COLO829 (cell line): ENCODE data around the gene ATP11C.
"Not testable (repeated sequence)": the region's sequence is repeated elsewhere in the genome, so short reads cannot be mapped to it uniquely, and the experiment has no call there.

Experiments used
- DNase-seq: peaks from one replicate; pipeline ENCODE4 v3.0.0; 2012; ENCODE audit warnings: low spot score

ATP11C gene

DNA sequence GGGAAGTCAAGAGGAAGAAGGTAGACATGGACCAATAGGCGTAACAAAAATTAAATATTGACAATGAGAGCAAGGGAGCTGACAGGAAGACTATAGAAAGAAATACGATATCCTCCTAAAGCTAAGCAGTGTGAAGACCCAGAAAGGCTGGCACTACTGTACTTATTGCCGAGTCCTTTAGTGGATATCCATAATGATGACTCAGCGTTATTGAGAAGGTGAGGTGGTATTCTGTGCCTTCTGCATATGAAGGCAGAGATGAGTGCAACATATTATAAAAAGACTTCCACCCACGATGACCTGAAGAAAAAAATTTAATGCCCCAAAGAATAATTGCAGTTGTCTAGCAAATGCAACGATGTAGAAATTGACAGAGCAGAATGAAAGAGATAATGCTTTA lies 211.9 kb downstream of the ATP11C start:
- no peak for DNase-seq

DNA sequence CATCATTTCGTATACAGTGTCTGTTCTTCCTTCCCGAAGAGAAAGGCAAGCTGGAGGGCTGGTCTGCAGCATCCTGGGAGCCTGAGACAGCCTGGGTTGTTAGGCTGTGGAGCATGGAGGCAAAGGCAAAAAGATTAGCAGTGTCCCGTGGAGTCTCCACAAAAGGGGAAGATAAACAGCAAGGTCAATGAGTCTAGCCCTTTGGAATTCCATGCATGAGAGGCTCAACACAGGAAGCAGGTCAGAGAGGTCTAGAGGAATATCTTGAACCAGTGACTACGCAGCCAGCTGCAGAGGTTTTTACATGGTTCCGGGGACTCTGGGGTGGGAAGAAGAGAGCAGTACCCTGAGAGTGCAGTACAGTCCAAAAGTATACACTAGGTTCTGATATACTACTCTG lies 212.7 kb downstream of the ATP11C start:
- DNase-seq: no peak

DNA sequence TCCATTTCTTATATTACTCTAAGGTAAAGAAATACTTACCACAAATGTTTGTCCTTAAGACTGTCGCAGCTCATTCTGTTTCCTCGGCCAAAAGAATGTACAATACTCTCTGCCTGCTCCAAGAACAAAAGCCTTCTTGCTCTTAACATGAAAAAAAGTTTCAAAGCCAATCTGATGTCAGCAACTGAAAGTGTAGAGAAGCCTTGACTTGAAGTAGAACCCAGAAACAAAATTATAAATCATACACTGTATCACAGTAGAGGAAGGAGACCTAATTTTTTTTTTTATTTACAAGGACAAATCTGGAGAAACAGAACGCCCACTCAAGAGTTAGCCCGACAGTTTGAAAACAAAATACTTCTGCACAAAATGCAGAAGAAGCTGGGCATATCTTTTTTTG lies 224.8 kb downstream of the ATP11C start, which contains the start of gene MCF2:
MCF2 (minus strand) TSS at position 101 of the 400 bp plus-strand sequence. CDS start 56,423 bp downstream, outside the sequence.
- no peak for DNase-seq

DNA sequence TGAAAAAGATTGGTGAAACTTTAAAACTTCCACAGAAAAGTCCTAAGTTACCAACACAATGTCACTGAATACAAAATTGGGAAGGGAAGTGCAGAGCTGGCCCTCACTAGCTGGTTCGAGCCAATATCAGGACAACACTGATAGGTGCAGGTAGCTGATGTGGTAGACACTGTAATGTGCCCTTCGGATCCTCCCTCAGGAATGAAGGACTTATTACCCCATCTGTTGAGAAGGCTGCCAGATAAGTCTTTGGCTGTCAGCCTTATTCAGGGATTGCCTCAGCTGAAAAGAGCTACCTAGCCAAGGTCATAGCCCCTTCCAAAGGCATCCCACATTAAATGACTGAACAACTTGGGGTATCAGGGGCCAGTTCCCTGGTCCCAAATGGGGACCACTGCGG lies 230.2 kb downstream of the ATP11C start:
- DNase-seq: no peak

DNA sequence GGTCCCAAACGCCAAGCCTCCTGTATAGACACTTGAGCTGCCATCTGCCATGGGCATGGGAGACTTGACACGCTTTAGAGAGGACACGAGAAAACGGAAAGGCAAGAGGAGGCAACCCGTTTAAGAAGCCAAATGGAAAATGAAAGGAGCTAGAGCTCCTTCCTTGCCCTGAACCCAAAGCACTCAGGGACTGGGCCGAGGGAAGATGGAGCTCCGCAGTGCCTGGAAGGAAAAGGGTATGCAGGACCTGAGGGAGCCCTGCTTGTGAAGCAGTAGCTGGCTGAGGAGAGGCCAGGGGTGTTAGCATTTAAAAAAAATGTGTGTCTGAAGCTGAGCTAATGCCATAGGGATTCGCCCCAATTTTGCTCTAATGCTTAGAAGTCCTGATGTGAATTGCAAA lies 239.9 kb downstream of the ATP11C start:
- DNase-seq: no peak

DNA sequence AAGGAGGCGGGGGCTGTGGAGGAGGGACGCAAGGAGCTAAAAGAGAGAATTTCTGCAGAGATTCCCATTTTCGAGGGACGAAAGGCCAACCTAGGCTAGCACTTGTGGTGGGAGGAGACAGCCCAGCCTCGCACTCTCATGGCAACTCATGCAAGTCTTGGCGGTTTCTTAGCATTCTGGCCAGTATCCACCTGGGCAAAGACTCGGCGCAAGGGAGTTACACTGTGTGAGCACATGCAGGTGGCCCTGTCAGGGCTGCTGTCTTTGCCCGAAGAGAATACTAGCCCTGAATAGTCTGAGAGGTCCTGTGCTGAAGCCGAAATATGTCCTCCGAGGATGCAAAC lies 240.4 kb downstream of the ATP11C start:
- DNase-seq: no peak

DNA sequence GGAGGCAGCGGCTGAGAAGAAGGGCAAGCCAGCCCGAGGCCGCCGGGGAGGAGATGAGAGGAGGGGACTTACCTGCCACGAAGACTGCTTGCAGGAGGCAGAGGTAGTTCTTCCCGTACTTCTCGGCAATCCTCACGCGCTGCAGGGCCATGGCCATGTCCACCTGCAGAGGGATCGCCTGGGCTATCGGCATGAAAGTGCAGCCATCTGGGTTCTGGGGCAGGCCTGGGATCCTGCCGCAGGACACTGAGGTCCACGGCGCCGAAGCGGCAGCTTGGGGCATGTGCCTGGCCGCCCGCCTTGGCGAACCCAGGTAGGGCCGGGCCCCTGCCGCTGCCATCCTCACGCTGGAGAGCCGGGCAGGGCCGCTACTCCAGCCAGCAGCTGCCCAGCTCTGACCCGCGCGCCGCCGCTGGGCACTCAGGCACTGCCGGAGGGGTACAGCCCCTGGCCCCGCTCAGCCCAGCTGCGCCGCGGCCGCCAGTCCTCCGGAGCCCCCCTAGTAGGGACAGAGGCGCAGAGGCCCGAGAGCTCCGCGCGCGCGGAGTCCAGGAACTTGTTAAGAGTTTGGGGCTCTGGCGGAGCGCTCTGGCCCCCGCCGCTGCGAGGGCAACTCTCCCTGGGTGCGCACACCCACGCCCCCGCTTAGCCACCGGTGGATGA lies 240.9 kb downstream of the ATP11C start:
- DNase-seq: no peak

DNA sequence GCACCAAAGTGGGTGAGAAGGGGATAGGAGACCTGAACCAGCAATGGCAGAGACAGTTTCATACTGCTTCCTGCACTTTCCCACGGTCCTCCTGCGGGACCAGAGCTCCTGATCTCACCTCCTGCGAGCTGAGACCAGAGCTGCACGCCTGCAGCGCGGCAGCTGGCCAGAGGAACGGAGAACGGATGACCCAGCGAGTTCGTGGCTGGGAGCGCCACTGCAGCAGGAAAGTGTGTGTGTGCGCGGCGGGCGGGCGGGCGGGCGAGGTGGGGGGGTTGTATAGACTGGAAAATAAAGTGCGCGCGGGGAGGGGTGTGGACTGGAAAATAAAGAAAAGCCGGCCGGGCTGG lies 241.4 kb downstream of the ATP11C start:
- no peak for DNase-seq

DNA sequence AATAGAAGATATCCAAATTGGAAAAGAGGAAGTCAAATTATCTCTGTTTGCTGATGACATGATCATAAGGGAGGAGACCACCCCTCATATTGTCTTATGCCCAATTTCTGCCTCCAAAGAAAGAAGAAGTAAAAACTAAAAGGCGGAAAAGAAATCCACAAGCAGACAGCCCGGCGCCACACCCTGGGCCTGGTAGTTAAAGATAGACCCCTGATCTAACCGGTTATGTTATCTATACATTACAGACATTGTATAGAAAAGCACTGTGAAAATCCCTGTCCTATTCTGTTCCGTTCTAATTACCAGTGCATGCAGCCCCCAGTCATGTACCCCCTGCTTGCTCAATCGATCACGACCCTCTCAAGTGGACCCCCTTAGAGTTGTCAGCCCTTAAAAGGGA lies 247.7 kb downstream of the ATP11C start:
- DNase-seq: not testable (repeated sequence)

DNA sequence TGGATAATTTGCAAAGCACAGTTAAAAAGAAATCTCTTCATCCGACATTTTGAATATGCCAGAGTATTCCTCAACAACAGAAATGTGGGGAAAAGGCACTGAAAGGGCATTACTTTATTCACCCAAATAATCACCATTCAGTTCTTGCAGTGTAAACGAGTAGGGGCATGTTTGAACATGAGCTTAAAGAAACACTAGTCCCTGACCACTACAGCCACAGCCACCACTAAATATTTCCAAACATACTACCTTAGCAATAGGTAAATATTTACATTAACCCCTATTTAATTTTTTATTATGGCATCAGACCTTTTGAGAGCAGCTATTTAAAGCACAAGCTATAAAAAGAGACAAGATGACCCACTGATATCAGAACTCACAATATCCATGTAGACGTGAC lies 252.5 kb downstream of the ATP11C start:
- DNase-seq: no peak
